Measurements from ENCODE around the gene SPDYE2.
"Not testable (repeated sequence)": the region's sequence is repeated elsewhere in the genome, so short reads cannot be mapped to it uniquely, and the experiment has no call there.

GRCh38 chr7:102545288-102545687, 5.7 kb upstream of the SPDYE2 start:
- TF ChIP-seq EP300 (IDR thresholded peaks at IDR 0.05; ENCODE audit: low read depth in 2 of 2, low read length in 2 of 2); EP300 (CRISPR knock-in tag; IDR thresholded peaks at IDR 0.05; ENCODE audit: borderline replicate concordance); ETV6 (CRISPR knock-in tag; conservative IDR thresholded peaks at IDR 0.05); AGO1 (IDR thresholded peaks at IDR 0.05; ENCODE audit: low read depth, low read length, poor library complexity, severe bottlenecking): not testable (repeated sequence)
